Right lobe of liver (tissue), 4 donors: Measurements from ENCODE around the gene CEP192.

Experiments
- CTCF ChIP-seq, 4 donors: fragments of 200-600 bp in 3 of 4; fragments of 450-650 bp in 1 of 4; IDR thresholded peaks; one replicate each; pipeline versions ENCODE4 v1.5.1 to v1.8.0; 2016 to 2022; ENCODE audit warnings: antibody characterized with exemption in 4 of 4, mild to moderate bottlenecking in 2 of 4
- POLR2A ChIP-seq: fragments of 450-650 bp; IDR thresholded peaks from one replicate; pipeline ENCODE4 v1.6.1; 2017; ENCODE audit warnings: antibody characterized with exemption, mild to moderate bottlenecking
- donor health status: DM: no; HTN: no; CAD: no.
- donor health status: DM: no; HTN: no; CAD: no.
- donor health status: DM: no; HTN: yes; CAD: no.

DNA sequence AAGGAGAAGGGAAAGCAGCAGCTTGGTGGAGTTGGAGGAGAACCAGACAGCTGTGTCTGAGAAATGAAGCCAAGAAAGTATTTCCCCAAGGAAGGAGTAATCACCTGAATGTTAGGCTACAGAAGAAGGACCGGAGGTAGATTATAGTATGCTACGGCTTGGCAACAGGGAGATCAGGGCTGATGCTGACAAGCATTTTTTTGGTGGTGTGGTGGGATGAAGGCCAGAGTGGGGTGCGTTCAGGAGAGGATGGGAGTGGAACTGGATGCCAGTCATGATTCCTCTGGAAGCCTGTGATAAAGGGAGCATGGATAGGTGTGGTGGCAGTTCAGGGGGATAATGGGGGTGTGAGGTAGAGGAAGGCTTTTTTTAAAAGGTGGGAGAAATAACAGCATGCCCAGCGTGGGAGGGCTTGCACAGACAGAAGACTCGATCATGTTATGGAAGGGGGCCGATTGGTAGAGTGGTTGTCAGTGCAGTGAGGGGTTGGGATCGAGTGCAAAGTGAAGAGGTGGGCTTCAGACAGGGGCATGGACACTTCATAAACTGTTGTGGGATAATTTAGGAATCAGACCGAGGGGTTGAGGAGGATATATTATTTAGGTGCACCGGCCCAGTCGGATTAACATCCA lies 5.6 kb downstream of the CEP192 start:
- no peak for TF ChIP-seq CTCF (IDR thresholded peaks at IDR 0.05)
- TF ChIP-seq POLR2A = no peak
